ENCODE data around the gene LDHB.
"Not testable (repeated sequence)": the region's sequence is repeated elsewhere in the genome, so short reads cannot be mapped to it uniquely, and the experiment has no call there.

LDHB gene

DNA sequence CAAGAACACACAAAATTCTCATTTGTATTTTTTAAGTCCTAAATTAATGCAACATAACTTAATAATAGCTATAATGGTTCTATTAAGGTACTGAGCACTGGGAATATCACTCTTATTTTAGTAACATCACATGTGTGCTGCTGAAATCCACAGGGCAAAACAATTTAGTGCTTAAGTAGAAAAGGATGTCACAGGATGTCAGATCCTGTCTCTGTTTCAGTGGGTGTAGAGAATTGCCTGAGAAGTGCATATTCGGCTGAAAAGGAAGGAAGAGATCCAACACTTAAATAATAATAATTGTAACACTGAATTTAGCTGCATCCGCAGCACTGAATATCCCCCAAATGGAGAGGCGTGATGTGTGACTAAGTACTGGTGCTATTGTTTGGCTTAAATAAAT is 8.6 kb downstream of the LDHB start:
- H3K27me3 ChIP-seq (ENCODE audit: low read length) = no peaks in the 10 kb centered on the region
- no peaks in the 10 kb centered on the region; the same call in 1 of the 2 replicates for H3F3A ChIP-seq (ENCODE audit: insufficient read depth)
- H3K79me2 ChIP-seq (ENCODE audit: insufficient read depth, low read length) = peaks cover 50% of the 10 kb centered on the region
- H2AFZ ChIP-seq (ENCODE audit: low read depth, low read length, severe bottlenecking) = no peak overlapping the region
- no peak overlapping the region for H3K27ac ChIP-seq (ENCODE audit: low read depth, low read length)
- no peak for TF ChIP-seq EZH2phosphoT487 (conservative IDR thresholded peaks at IDR 0.05; ENCODE audit: low read length)
- TF ChIP-seq, protein P1, sequence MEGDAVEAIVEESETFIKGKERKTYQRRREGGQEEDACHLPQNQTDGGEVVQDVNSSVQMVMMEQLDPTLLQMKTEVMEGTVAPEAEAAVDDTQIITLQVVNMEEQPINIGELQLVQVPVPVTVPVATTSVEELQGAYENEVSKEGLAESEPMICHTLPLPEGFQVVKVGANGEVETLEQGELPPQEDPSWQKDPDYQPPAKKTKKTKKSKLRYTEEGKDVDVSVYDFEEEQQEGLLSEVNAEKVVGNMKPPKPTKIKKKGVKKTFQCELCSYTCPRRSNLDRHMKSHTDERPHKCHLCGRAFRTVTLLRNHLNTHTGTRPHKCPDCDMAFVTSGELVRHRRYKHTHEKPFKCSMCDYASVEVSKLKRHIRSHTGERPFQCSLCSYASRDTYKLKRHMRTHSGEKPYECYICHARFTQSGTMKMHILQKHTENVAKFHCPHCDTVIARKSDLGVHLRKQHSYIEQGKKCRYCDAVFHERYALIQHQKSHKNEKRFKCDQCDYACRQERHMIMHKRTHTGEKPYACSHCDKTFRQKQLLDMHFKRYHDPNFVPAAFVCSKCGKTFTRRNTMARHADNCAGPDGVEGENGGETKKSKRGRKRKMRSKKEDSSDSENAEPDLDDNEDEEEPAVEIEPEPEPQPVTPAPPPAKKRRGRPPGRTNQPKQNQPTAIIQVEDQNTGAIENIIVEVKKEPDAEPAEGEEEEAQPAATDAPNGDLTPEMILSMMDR (IDR thresholded peaks at IDR 0.05; ENCODE audit: insufficient read depth, low read length, poor library complexity, severe bottlenecking) = no peak
- H3K9me2 ChIP-seq (replicated peaks; ENCODE audit: insufficient read depth, low read length) = no peaks in the 10 kb centered on the region
- H3K9me3 ChIP-seq (ENCODE audit: insufficient read depth, low read length) = no peaks in the 10 kb centered on the region
- no peak overlapping the region for H3K9ac ChIP-seq (ENCODE audit: low read length)
- H3K36me3 ChIP-seq (ENCODE audit: low read length) = peaks cover 68% of the 10 kb centered on the region
- H4K20me1 ChIP-seq (ENCODE audit: low read depth, low read length) = peaks cover 34% of the 10 kb centered on the region; the same call in 1 of the 2 replicates
- no peak overlapping the region for H3K4me3 ChIP-seq (ENCODE audit: insufficient read depth, low read length, poor library complexity, severe bottlenecking)
- no peak overlapping the region for H3K4me2 ChIP-seq (ENCODE audit: low read depth, low read length, poor library complexity, severe bottlenecking)

DNA sequence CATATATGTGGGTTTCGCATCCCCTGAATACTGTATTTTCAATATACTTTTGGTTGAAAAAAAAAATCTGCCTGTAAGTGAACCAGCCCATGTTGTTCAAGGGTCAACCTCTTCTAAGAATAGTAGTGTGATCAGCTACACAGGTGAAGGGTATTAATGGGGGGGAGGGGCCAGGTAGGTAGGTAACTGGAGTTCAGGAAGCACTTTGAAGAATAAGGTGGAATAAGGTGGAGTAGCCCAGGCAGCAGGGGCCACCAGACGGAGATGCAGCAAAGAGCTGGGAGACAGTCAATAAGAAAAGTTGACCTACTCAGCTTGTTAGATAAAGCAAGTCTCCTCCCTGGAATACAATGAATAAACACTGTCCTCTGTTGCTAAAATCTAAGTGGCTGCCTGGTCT is 9.3 kb downstream of the LDHB start:
- H3F3A ChIP-seq (ENCODE audit: insufficient read depth) = peaks cover 4% of the 10 kb centered on the region; the same call in 1 of the 2 replicates
- no peak overlapping the region for H2AFZ ChIP-seq (ENCODE audit: low read depth, low read length, severe bottlenecking)
- H3K9me2 ChIP-seq (replicated peaks; ENCODE audit: insufficient read depth, low read length) = no peaks in the 10 kb centered on the region
- peaks cover 71% of the 10 kb centered on the region for H3K36me3 ChIP-seq (ENCODE audit: low read length)
- TF ChIP-seq, protein P1 (IDR thresholded peaks at IDR 0.05; ENCODE audit: insufficient read depth, low read length, poor library complexity, severe bottlenecking) = no peak
- TF ChIP-seq EZH2phosphoT487 (conservative IDR thresholded peaks at IDR 0.05; ENCODE audit: low read length) = no peak
- no peak overlapping the region for H3K27ac ChIP-seq (ENCODE audit: low read depth, low read length)
- no peak overlapping the region for H3K4me2 ChIP-seq (ENCODE audit: low read depth, low read length, poor library complexity, severe bottlenecking)
- no peak overlapping the region for H3K4me3 ChIP-seq (ENCODE audit: insufficient read depth, low read length, poor library complexity, severe bottlenecking)
- peaks cover 45% of the 10 kb centered on the region for H3K79me2 ChIP-seq (ENCODE audit: insufficient read depth, low read length)
- no peaks in the 10 kb centered on the region for H3K9me3 ChIP-seq (ENCODE audit: insufficient read depth, low read length)
- no peak overlapping the region for H3K9ac ChIP-seq (ENCODE audit: low read length)
- no peaks in the 10 kb centered on the region for H3K27me3 ChIP-seq (ENCODE audit: low read length)
- H4K20me1 ChIP-seq (ENCODE audit: low read depth, low read length) = peaks cover 29% of the 10 kb centered on the region; the same call in 1 of the 2 replicates

DNA sequence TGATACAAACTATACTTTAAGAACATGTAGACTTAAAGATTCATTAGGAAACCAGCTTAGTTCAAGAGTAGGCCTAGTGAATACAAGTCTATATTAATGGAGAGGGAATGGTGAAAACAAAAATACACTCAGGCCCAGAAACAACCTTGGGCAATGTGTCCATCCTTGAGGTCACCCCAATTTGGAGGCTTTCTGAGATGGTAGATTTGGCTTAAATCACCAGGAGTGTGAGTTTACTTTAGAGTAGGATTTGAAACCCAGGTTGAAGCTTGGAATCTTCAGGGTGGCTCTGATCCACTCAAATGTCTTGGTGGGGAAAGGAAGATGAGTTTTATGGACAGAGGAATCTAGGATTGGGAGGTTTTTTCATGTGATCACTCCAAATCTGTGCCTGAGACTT is 10.5 kb downstream of the LDHB start:
- H3K9me3 ChIP-seq (ENCODE audit: insufficient read depth, low read length) = no peaks in the 10 kb centered on the region
- H3F3A ChIP-seq (ENCODE audit: insufficient read depth) = peaks cover 6% of the 10 kb centered on the region; the same call in 1 of the 2 replicates
- no peak for TF ChIP-seq EZH2phosphoT487 (conservative IDR thresholded peaks at IDR 0.05; ENCODE audit: low read length)
- TF ChIP-seq, protein P1 (IDR thresholded peaks at IDR 0.05; ENCODE audit: insufficient read depth, low read length, poor library complexity, severe bottlenecking) = no peak
- no peak overlapping the region for H3K4me2 ChIP-seq (ENCODE audit: low read depth, low read length, poor library complexity, severe bottlenecking)
- no peak overlapping the region for H3K27ac ChIP-seq (ENCODE audit: low read depth, low read length)
- H3K36me3 ChIP-seq (ENCODE audit: low read length) = peaks cover 71% of the 10 kb centered on the region
- H2AFZ ChIP-seq (ENCODE audit: low read depth, low read length, severe bottlenecking) = no peak overlapping the region
- H3K79me2 ChIP-seq (ENCODE audit: insufficient read depth, low read length) = peaks cover 33% of the 10 kb centered on the region
- no peak overlapping the region for H3K4me3 ChIP-seq (ENCODE audit: insufficient read depth, low read length, poor library complexity, severe bottlenecking)
- peaks cover 26% of the 10 kb centered on the region for H4K20me1 ChIP-seq (ENCODE audit: low read depth, low read length)
- no peak overlapping the region for H3K9ac ChIP-seq (ENCODE audit: low read length)
- H3K27me3 ChIP-seq (ENCODE audit: low read length) = no peaks in the 10 kb centered on the region
- H3K9me2 ChIP-seq (replicated peaks; ENCODE audit: insufficient read depth, low read length) = no peaks in the 10 kb centered on the region

DNA sequence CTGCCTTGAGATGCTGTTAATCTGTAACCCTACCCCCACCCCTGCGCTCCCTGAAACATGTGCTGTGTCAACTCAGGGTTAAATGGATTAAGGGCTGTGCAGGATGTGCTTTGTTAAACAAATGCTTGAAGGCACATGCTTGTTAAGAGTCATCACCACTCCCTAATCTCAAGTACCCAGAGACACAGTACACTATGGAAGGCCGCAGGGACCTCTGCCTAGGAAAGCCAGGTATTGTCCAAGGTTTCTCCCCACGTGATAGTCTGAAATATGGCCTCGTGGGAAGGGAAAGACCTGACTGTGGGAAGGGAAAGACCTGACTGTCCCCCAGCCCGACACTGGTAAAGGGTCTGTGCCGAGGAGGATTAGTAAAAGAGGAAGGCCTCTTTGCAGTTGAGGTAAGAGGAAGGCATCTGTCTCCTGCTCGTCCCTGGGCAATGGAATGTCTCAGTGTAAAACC is 12.6 kb downstream of the LDHB start:
- not testable (repeated sequence) for H3K9ac ChIP-seq (ENCODE audit: low read length); H3K9me3 ChIP-seq (ENCODE audit: insufficient read depth, low read length); H3K4me3 ChIP-seq (ENCODE audit: insufficient read depth, low read length, poor library complexity, severe bottlenecking); H3K9me2 ChIP-seq (replicated peaks; ENCODE audit: insufficient read depth, low read length); H3K4me2 ChIP-seq (ENCODE audit: low read depth, low read length, poor library complexity, severe bottlenecking); H3K27ac ChIP-seq (ENCODE audit: low read depth, low read length); H3F3A ChIP-seq (ENCODE audit: insufficient read depth); H2AFZ ChIP-seq (ENCODE audit: low read depth, low read length, severe bottlenecking); H3K27me3 ChIP-seq (ENCODE audit: low read length)
- peaks cover 72% of the 10 kb centered on the region for H3K36me3 ChIP-seq (ENCODE audit: low read length)
- H3K79me2 ChIP-seq (ENCODE audit: insufficient read depth, low read length) = peaks cover 29% of the 10 kb centered on the region
- H4K20me1 ChIP-seq (ENCODE audit: low read depth, low read length) = peaks cover 32% of the 10 kb centered on the region

Measured in SU-DHL-6 (cell line).